Smooth muscle cell (in vitro differentiated cells): ENCODE measurements around the gene BLZF1. TPM values are rescaled to one million over a fixed set of nuclear protein-coding genes. Genes with fewer than 3 reads are reported as not detected.
"Not testable (repeated sequence)": the region's sequence is repeated elsewhere in the genome, so short reads cannot be mapped to it uniquely, and the experiment has no call there.

ENCODE experiments used
- DNase-seq: peaks from one replicate; lab custom pipeline; 2025; ENCODE audit not compliant: unreplicated experiment; lab: John Stamatoyannopoulos, UW
- H2AFZ ChIP-seq: fragments of 200-600 bp; sonication (generic); 2 replicates; pipeline ENCODE4 v1.6.0; 2016; ENCODE audit warnings: antibody characterized with exemption, low read depth, mild to moderate bottlenecking
- H3F3A ChIP-seq: fragments of 200-600 bp; sonication (generic); 2 replicates; pipeline ENCODE4 v1.6.0; 2017; ENCODE audit warnings: antibody characterized with exemption, low read depth
- H3K27ac ChIP-seq: fragments of 200-600 bp; sonication (generic); 2 replicates; pipeline ENCODE4 v1.5.1; 2016; ENCODE audit warnings: low read depth, mild to moderate bottlenecking
- H3K27me3 ChIP-seq: fragments of 200-600 bp; sonication (generic); 2 replicates; pipeline ENCODE4 v1.6.1; 2016; ENCODE audit warnings: low read depth, mild to moderate bottlenecking
- H3K36me3 ChIP-seq: fragments of 200-600 bp; sonication (generic); 2 replicates; pipeline ENCODE4 v1.5.1; 2016; ENCODE audit warnings: low read depth
- H3K4me1 ChIP-seq: fragments of 200-600 bp; sonication (generic); 2 replicates; pipeline ENCODE4 v1.5.1; 2016; ENCODE audit warnings: low read depth
- H3K4me2 ChIP-seq: fragments of 200-600 bp; sonication (generic); 2 replicates; pipeline ENCODE4 v1.6.0; 2016; ENCODE audit warnings: mild to moderate bottlenecking
- H3K4me3 ChIP-seq: fragments of 200-600 bp; sonication (generic); 2 replicates; pipeline ENCODE4 v1.5.1; 2016; ENCODE audit warnings: mild to moderate bottlenecking
- H3K79me2 ChIP-seq: fragments of 200-600 bp; sonication (generic); 2 replicates; pipeline ENCODE4 v1.6.0; 2016; ENCODE audit warnings: low read depth, mild to moderate bottlenecking
- H3K9ac ChIP-seq: fragments of 200-600 bp; sonication (generic); 2 replicates; pipeline ENCODE4 v1.6.0; 2016; ENCODE audit warnings: low read depth
- H3K9me3 ChIP-seq: fragments of 200-600 bp; sonication (generic); replicated peaks from 2 replicates; pipeline ENCODE4 v1.5.1; 2016; ENCODE audit warnings: low read depth
- H4K20me1 ChIP-seq: fragments of 200-600 bp; sonication (generic); 2 replicates; pipeline ENCODE4 v1.6.0; 2016; ENCODE audit warnings: low read depth
- WGBS: methylation state at CpG from one replicate; pipeline ENCODE4 v1.1.7; 2016; ENCODE audit warnings: low lambda C conversion rate; 5-methylcytosine and 5-hydroxymethylcytosine counted together
- polyA plus RNA-seq: library from polyadenylated mRNA; unstranded; fragments of >200 nt; fragmentation: Nextera tagmentation; extraction: Ambion mirVana; gene quantifications from 2 replicates; pipeline ENCODE4 v1.2.1, GENCODE V29; 2016
- total RNA-seq: library from RNA; depleted of rRNA; stranded (reverse); fragments of >200 nt; gene quantifications from 2 replicates; pipeline ENCODE4 v1.2.3, GENCODE V29; 2014
- TF ChIP-seq, protein P1 (sequence below): fragments of 200-600 bp; sonication (generic); IDR thresholded peaks from 2 replicates; pipeline ENCODE4 v1.5.1; 2017; ENCODE audit warnings: borderline replicate concordance, mild to moderate bottlenecking, antibody characterized with exemption; ENCODE audit not compliant: insufficient read depth, poor library complexity, severe bottlenecking

Gene BLZF1
- total and polyA plus RNA-seq, 2 experiments from 2014 or later, result 21.9 to 43.7 TPM

DNA sequence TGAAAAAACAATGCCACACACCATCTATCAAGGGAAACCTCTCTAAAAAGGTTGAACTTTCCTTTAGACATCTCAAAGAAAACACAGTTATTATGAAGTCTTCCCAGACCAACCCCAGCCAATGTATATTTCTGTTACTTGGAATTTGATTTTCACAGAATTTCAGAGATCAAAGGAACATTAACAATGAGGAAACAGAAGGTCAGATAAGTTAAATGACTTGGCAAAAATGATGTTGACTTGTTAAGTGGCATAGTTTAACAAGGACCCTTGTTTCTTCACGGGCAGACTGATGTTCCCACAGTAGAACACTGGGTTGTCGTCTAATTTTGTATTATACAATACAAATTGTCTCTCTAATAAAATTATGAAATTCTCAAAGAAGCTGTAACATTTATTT, 29.4 kb upstream of the BLZF1 start:
- H2AFZ ChIP-seq, result no peak overlapping the region
- DNase-seq, result no peak
- no peaks in the 10 kb centered on the region for H3F3A ChIP-seq
- TF ChIP-seq, protein P1, sequence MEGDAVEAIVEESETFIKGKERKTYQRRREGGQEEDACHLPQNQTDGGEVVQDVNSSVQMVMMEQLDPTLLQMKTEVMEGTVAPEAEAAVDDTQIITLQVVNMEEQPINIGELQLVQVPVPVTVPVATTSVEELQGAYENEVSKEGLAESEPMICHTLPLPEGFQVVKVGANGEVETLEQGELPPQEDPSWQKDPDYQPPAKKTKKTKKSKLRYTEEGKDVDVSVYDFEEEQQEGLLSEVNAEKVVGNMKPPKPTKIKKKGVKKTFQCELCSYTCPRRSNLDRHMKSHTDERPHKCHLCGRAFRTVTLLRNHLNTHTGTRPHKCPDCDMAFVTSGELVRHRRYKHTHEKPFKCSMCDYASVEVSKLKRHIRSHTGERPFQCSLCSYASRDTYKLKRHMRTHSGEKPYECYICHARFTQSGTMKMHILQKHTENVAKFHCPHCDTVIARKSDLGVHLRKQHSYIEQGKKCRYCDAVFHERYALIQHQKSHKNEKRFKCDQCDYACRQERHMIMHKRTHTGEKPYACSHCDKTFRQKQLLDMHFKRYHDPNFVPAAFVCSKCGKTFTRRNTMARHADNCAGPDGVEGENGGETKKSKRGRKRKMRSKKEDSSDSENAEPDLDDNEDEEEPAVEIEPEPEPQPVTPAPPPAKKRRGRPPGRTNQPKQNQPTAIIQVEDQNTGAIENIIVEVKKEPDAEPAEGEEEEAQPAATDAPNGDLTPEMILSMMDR, result no peak
- H3K4me2 ChIP-seq, result no peak overlapping the region
- H3K4me3 ChIP-seq, result no peak overlapping the region
- H3K79me2 ChIP-seq, result peaks cover 2% of the 10 kb centered on the region
- no peaks in the 10 kb centered on the region for H3K9me3 ChIP-seq
- no peaks in the 10 kb centered on the region for H3K4me1 ChIP-seq
- H3K9ac ChIP-seq, result no peak overlapping the region
- H3K36me3 ChIP-seq, result no peaks in the 10 kb centered on the region
- WGBS, result 88% methylated on average over 2 of the region's 2 CpGs
- no peaks in the 10 kb centered on the region for H4K20me1 ChIP-seq
- no peaks in the 10 kb centered on the region for H3K27me3 ChIP-seq
- H3K27ac ChIP-seq, result no peak overlapping the region

DNA sequence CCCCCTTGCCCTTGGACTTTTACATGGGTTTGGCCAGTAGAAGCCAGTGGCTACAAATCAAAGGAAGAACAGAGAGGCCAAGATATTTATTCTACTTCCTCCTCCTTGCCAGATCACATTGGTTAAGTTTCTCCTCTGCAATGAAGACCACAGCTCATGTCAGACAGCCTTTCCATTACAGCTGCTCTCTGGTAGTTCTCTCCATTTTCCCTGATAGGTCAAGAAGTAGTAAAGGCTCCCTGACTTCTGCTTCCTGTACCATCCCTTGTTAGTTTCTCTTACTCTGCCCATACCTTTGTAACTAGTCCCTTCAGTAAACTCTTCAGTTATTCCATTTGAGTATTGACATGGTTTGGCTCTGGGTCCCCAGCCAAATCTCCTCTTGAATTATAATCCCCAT, 28.2 kb upstream of the BLZF1 start:
- no peak overlapping the region for H2AFZ ChIP-seq
- no peaks in the 10 kb centered on the region for H3K36me3 ChIP-seq
- no peak for DNase-seq
- H3K9me3 ChIP-seq, result no peaks in the 10 kb centered on the region
- no peak overlapping the region for H3K4me2 ChIP-seq
- no peaks in the 10 kb centered on the region for H4K20me1 ChIP-seq
- no peaks in the 10 kb centered on the region for H3K4me1 ChIP-seq
- H3K79me2 ChIP-seq, result no peaks in the 10 kb centered on the region
- H3K9ac ChIP-seq, result no peak overlapping the region
- TF ChIP-seq, protein P1, result no peak
- no peaks in the 10 kb centered on the region for H3K27me3 ChIP-seq
- H3K27ac ChIP-seq, result no peak overlapping the region
- no peak overlapping the region for H3K4me3 ChIP-seq
- no peaks in the 10 kb centered on the region for H3F3A ChIP-seq

DNA sequence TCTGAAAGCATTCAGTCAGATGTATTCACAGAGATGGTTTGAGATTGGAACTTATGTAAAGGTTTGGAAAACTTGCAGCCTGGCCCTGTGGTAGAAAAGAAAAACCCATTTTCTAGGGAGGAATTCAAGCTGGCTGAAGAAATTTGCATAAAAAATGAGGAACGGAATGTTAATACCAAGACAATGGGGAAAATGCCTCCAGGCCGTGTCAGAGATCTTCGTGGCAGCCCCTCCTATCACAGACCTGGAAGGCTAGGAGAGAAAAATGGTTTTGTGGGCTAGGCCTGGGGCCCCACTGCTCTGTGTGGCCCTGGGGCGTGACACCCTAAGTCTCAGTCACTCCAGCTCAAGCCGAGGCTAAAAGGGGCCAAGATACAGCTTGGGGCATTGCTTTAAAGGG, 27.1 kb upstream of the BLZF1 start:
- H4K20me1 ChIP-seq, result no peaks in the 10 kb centered on the region
- no peaks in the 10 kb centered on the region for H3K9me3 ChIP-seq
- TF ChIP-seq, protein P1, result no peak
- H3F3A ChIP-seq, result no peaks in the 10 kb centered on the region
- no peaks in the 10 kb centered on the region for H3K4me1 ChIP-seq
- H2AFZ ChIP-seq, result no peak overlapping the region
- H3K27ac ChIP-seq, result no peak overlapping the region
- H3K4me2 ChIP-seq, result no peak overlapping the region
- 84% methylated on average over 5 of the region's 5 CpGs for WGBS
- H3K4me3 ChIP-seq, result no peak overlapping the region
- no peak overlapping the region for H3K9ac ChIP-seq
- H3K36me3 ChIP-seq, result no peaks in the 10 kb centered on the region
- no peaks in the 10 kb centered on the region for H3K27me3 ChIP-seq
- H3K79me2 ChIP-seq, result no peaks in the 10 kb centered on the region
- DNase-seq, result no peak

DNA sequence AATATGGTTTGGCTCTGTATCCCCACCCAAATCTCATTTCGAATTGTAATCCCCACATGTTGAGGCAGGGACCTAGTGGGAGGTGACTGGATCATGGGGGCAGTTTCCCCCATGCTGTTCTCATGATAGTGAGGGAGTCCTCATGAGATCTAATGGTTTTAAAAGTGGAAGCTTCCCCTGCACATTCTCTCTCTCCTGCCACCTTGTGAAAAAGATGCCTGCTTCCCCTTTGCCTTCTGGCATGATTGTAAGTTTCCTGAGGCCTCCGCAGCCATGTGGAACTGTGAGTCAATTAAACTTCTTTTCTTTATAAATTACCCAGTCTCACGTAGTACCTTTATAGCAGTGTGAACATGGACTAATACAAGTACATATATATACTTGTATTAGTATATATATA, 25.9 kb upstream of the BLZF1 start:
- not testable (repeated sequence) for H4K20me1 ChIP-seq, H3K27ac ChIP-seq, H3K4me3 ChIP-seq, H3F3A ChIP-seq, H3K27me3 ChIP-seq, H3K9me3 ChIP-seq, H3K9ac ChIP-seq, H3K36me3 ChIP-seq, H3K79me2 ChIP-seq, DNase-seq, H3K4me2 ChIP-seq, H3K4me1 ChIP-seq, H2AFZ ChIP-seq
- 99% methylated on average over 3 of the region's 3 CpGs for WGBS
